HCT116 (cell line): ENCODE data around the gene PZP. TPM values are rescaled to one million over a fixed set of nuclear protein-coding genes. Genes with fewer than 3 reads are reported as not detected.

Source experiments
- ATAC-seq: fragments of 200-7000 bp; cut with Tn5 transposase; 2 replicates; pipeline ENCODE4 v1.9.1; 2020; ENCODE audit warnings: mild to moderate bottlenecking, moderate library complexity
- BruUV-seq: library from RNA; stranded (reverse); fragments of 400-500 nt; replicated peaks from 2 replicates; lab custom pipeline; 2021; lab: Mats Ljungman, UMichigan
- CTCF ChIA-PET: fragments of 300-600 bp; sonication (Branson Sonifier 250); formaldehyde crosslinking; loops from one replicate; lab custom pipeline; 2021; ENCODE audit warnings: antibody characterized with exemption; lab: Charles Lee
- POLR2A ChIA-PET: fragments of 300-600, 350-600 bp; sonication (Branson Sonifier 250); formaldehyde crosslinking; loops from one replicate; lab custom pipeline; 2021; ENCODE audit warnings: antibody characterized with exemption; lab: Charles Lee
- RAD21 ChIA-PET, 2 experiments: fragments of 300-600 bp; sonication (Branson Sonifier 250); formaldehyde crosslinking; loops; one replicate each; lab custom pipeline; 2023; ENCODE audit warnings: low total read pairs in 2 of 2; ENCODE audit not compliant: uncharacterized antibody in 2 of 2, unreplicated experiment in 2 of 2, low non-redundant PET in 1 of 2; lab: Charles Lee
- DNase-seq: peaks from one replicate; pipeline ENCODE4 v3.0.0-alpha.2; 2010; ENCODE audit warnings: low read depth, low spot score
- H2AFZ ChIP-seq: fragments of 200-600 bp; shearing (Covaris generic), sonication (generic); 2 replicates; pipeline ENCODE4 v1.6.1; 2017; ENCODE audit warnings: low read depth, mixed run types, mixed read lengths, antibody characterized with exemption, low read length; ENCODE audit not compliant: poor library complexity, severe bottlenecking
- H3K27ac ChIP-seq: 2 replicates; pipeline ENCODE4 v1.5.1; 2012; ENCODE audit warnings: low read depth, low read length
- H3K27me3 ChIP-seq: fragments of 200-600 bp; sonication (generic); 2 replicates; pipeline ENCODE4 v1.6.1; 2016; ENCODE audit warnings: mixed run types, low read length, mixed read lengths; ENCODE audit not compliant: insufficient read depth
- H3K36me3 ChIP-seq, 2 experiments: fragments of 200-500 bp in 1 of 2; fragments of 200-600 bp in 1 of 2; sonication (Bioruptor generic) in 1 of 2; sonication (generic) in 1 of 2; 2 replicates each; pipeline versions ENCODE4 v1.5.1 to v1.6.1; 2014 to 2016; ENCODE audit warnings: low read length in 2 of 2, inconsistent platforms in 1 of 2, mixed read lengths in 1 of 2, mixed run types in 1 of 2; ENCODE audit not compliant: insufficient read depth in 2 of 2, control insufficient read depth in 1 of 2
- H3K4me1 ChIP-seq, 2 experiments: fragments of 200-600 bp in 1 of 2; sonication (generic) in 1 of 2; 2 replicates each; pipeline versions ENCODE4 v1.5.1 to v1.6.1; 2012 to 2017; ENCODE audit warnings: low read length in 2 of 2, inconsistent platforms in 1 of 2, mild to moderate bottlenecking in 1 of 2, mixed read lengths in 1 of 2, mixed run types in 1 of 2, moderate library complexity in 1 of 2; ENCODE audit not compliant: insufficient read depth in 2 of 2, control insufficient read depth in 1 of 2
- H3K4me2 ChIP-seq: fragments of 200-600 bp; sonication (generic); 2 replicates; pipeline ENCODE4 v1.6.1; 2017; ENCODE audit warnings: mixed run types, low read length, mixed read lengths
- H3K4me3 ChIP-seq, 2 experiments: fragments of 200-600 bp in 1 of 2; sonication (generic) in 1 of 2; replicated peaks in 1 of 2; 2 replicates each; pipeline ENCODE4 v1.5.1; 2011 to 2016; ENCODE audit warnings: low read length in 2 of 2, control low read depth in 1 of 2, low read depth in 1 of 2, mild to moderate bottlenecking in 1 of 2, mixed read lengths in 1 of 2, mixed run types in 1 of 2
- H3K79me2 ChIP-seq: fragments of 200-600 bp; sonication (generic); 2 replicates; pipeline ENCODE4 v1.6.1; 2017; ENCODE audit warnings: mild to moderate bottlenecking, mixed run types, low read length, moderate library complexity, mixed read lengths; ENCODE audit not compliant: insufficient read depth
- H3K9ac ChIP-seq: fragments of 200-600 bp; sonication (generic); 2 replicates; pipeline ENCODE4 v1.6.1; 2016; ENCODE audit warnings: low read length, mixed read lengths
- H3K9me2 ChIP-seq: fragments of 200-600 bp; sonication (generic), shearing (Covaris generic); 2 replicates; pipeline ENCODE4 v1.6.1; 2017; ENCODE audit warnings: mixed run types, mild to moderate bottlenecking, moderate library complexity; ENCODE audit not compliant: insufficient read depth
- H3K9me3 ChIP-seq, 2 experiments: fragments of 200-500 bp in 1 of 2; fragments of 200-600 bp in 1 of 2; sonication (Bioruptor generic) in 1 of 2; sonication (generic) in 1 of 2; 2 replicates each; pipeline ENCODE4 v1.6.1; 2014 to 2017; ENCODE audit warnings: low read length in 2 of 2, mixed read lengths in 2 of 2, inconsistent platforms in 1 of 2, low read depth in 1 of 2, mild to moderate bottlenecking in 1 of 2, mixed run types in 1 of 2, moderate library complexity in 1 of 2; ENCODE audit not compliant: control insufficient read depth in 1 of 2, insufficient read depth in 1 of 2
- H4K20me1 ChIP-seq: fragments of 200-600 bp; sonication (generic), shearing (Covaris generic); 2 replicates; pipeline ENCODE4 v1.6.1; 2017; ENCODE audit warnings: mixed run types, mild to moderate bottlenecking, moderate library complexity; ENCODE audit not compliant: insufficient read depth
- EGR1 ChIP-seq: IDR thresholded peaks from 2 replicates; pipeline ENCODE4 v1.6.1; 2012; ENCODE audit warnings: low read depth
- ELF1 ChIP-seq: IDR thresholded peaks from 2 replicates; pipeline ENCODE4 v1.6.1; 2012; ENCODE audit warnings: low read depth, borderline replicate concordance
- EZH2 ChIP-seq: fragments of 200-600 bp; sonication (generic); IDR thresholded peaks from 2 replicates; pipeline ENCODE4 v1.6.1; 2017; ENCODE audit warnings: antibody characterized with exemption, mixed run types
- JUND ChIP-seq: IDR thresholded peaks from 2 replicates; pipeline ENCODE4 v1.6.1; 2012
- POLR2AphosphoS5 ChIP-seq: IDR thresholded peaks from 2 replicates; pipeline ENCODE4 v1.6.1; 2011; ENCODE audit warnings: mild to moderate bottlenecking, low read depth, low read length, moderate library complexity
- RAD21 ChIP-seq: IDR thresholded peaks from 2 replicates; pipeline ENCODE4 v1.6.1; 2012; ENCODE audit warnings: low read depth, mild to moderate bottlenecking
- SIN3A ChIP-seq: IDR thresholded peaks from 2 replicates; pipeline ENCODE4 v1.6.1; 2012; ENCODE audit warnings: low read depth
- SP1 ChIP-seq: IDR thresholded peaks from 2 replicates; pipeline ENCODE4 v1.6.1; 2012; ENCODE audit warnings: low read depth
- YY1 ChIP-seq: IDR thresholded peaks from 2 replicates; pipeline ENCODE4 v1.6.1; 2011; ENCODE audit warnings: low read length, low read depth, moderate library complexity, mild to moderate bottlenecking; ENCODE audit not compliant: insufficient replicate concordance; ENCODE audit errors: extremely low read depth
- ZBTB33 ChIP-seq: IDR thresholded peaks from 2 replicates; pipeline ENCODE4 v1.6.1; 2011; ENCODE audit warnings: mild to moderate bottlenecking, low read length, moderate library complexity; ENCODE audit not compliant: insufficient replicate concordance; ENCODE audit errors: extremely low read depth
- ZFX ChIP-seq: fragments of 450-650 bp; IDR thresholded peaks from 2 replicates; pipeline ENCODE4 v1.6.1; 2017
- intact Hi-C: fragments of 100-400 bp; cut with micrococcal nuclease; formaldehyde crosslinking; loops from 2 replicates; pipeline ENCODE4 v1.10.0; 2022
- total RNA-seq: library from RNA; stranded (reverse); gene quantifications from one replicate; pipeline ENCODE4 v1.2.1, GENCODE V29; 2021; ENCODE audit not compliant: unreplicated experiment

Gene PZP
- total RNA-seq, 1 experiment from 2014 or later, result not detected

GRCh38 chr12:9256758-9257405 is 48.7 kb upstream of the PZP start:
- H3K36me3 ChIP-seq, result no peaks in the 10 kb centered on the region
- no peak for TF ChIP-seq ELF1
- TF ChIP-seq EZH2, result no peak
- no peak for TF ChIP-seq RAD21
- TF ChIP-seq ZFX, result no peak
- TF ChIP-seq ZBTB33, result no peak
- no peak for TF ChIP-seq YY1
- no peak for TF ChIP-seq POLR2AphosphoS5
- ChIA-PET RAD21 (no interaction called here), CTCF (no interaction called here), POLR2A (no interaction called here)
- H3K27ac ChIP-seq, result no peak overlapping the region
- peaks cover 62% of the 10 kb centered on the region for H3K27me3 ChIP-seq
- no peak for ATAC-seq
- intact Hi-C loops, result no loop called here
- no peaks in the 10 kb centered on the region for H3K4me1 ChIP-seq
- no peak overlapping the region for H3K4me3 ChIP-seq
- no peak for DNase-seq
- H4K20me1 ChIP-seq, result no peaks in the 10 kb centered on the region
- no peak overlapping the region for H3K9ac ChIP-seq
- BruUV-seq, result no TSS peak
- H3K9me2 ChIP-seq, result no peaks in the 10 kb centered on the region
- no peaks in the 10 kb centered on the region for H3K9me3 ChIP-seq
- H2AFZ ChIP-seq, result no peak overlapping the region
- H3K79me2 ChIP-seq, result no peaks in the 10 kb centered on the region
- H3K4me2 ChIP-seq, result no peak overlapping the region

DNA sequence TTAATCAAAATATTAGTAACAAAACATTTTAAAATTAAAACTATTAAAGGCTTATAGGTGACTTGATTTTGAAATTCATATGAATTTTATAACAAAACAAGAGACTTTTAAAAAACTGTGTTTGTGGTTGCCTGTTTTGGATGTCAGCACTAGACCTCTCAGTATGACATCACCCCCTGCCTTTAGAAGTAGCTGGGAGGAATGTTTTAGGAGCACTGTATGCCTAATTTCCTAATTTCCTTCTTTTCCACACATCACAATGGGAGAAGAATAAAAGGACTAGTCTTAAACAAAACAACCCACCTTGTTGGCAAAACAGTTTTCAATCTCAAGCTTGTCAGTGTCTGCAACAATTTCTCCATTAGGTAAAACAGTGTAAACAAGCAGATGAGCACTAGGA is 48.1 kb upstream of the PZP start:
- H2AFZ ChIP-seq, result no peak overlapping the region
- intact Hi-C loops, result no loop called here
- no peak for ATAC-seq
- H3K79me2 ChIP-seq, result no peaks in the 10 kb centered on the region
- H4K20me1 ChIP-seq, result no peaks in the 10 kb centered on the region
- H3K9me3 ChIP-seq, result no peaks in the 10 kb centered on the region
- DNase-seq, result no peak
- no peaks in the 10 kb centered on the region for H3K9me2 ChIP-seq
- no peak overlapping the region for H3K9ac ChIP-seq
- POLR2A ChIA-PET, result no interaction called here
- RAD21 ChIA-PET, result no interaction called here
- CTCF ChIA-PET, result no interaction called here
- no peak overlapping the region for H3K4me2 ChIP-seq
- no peak overlapping the region for H3K4me3 ChIP-seq
- no peaks in the 10 kb centered on the region for H3K4me1 ChIP-seq
- peaks cover 68% of the 10 kb centered on the region for H3K27me3 ChIP-seq
- H3K27ac ChIP-seq, result no peak overlapping the region
- H3K36me3 ChIP-seq, result no peaks in the 10 kb centered on the region
- BruUV-seq, result no TSS peak
- no peak for TF ChIP-seq EGR1
- TF ChIP-seq ZFX, result no peak
- no peak for TF ChIP-seq POLR2AphosphoS5
- no peak for TF ChIP-seq SIN3A
- TF ChIP-seq EZH2, result no peak
- no peak for TF ChIP-seq RAD21
- TF ChIP-seq JUND, result no peak
- TF ChIP-seq SP1, result no peak
